GF-D8 (cell line): Measurements from ENCODE around the gene RER1.

ENCODE experiments used
- DNase-seq: peaks from one replicate; lab custom pipeline; 2025; lab: John Stamatoyannopoulos, UW

RER1 gene

DNA sequence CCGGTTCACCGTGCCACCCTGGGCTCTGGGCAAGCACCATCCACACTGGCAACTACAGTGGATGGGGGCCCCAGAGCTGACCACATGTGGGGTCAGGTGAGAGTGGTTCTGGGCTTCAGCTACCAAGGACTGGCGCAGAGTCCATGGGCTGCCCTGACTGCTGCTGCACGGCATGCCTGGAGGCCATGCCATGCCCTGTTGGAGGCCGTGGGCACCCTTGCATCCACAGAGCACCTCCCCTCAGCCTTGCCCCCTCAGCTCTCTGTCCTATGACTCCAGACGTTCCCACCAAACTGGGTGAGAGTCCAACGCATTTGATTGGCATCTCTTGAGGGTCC, 15.7 kb upstream of the RER1 start:
- DNase-seq: no peak

DNA sequence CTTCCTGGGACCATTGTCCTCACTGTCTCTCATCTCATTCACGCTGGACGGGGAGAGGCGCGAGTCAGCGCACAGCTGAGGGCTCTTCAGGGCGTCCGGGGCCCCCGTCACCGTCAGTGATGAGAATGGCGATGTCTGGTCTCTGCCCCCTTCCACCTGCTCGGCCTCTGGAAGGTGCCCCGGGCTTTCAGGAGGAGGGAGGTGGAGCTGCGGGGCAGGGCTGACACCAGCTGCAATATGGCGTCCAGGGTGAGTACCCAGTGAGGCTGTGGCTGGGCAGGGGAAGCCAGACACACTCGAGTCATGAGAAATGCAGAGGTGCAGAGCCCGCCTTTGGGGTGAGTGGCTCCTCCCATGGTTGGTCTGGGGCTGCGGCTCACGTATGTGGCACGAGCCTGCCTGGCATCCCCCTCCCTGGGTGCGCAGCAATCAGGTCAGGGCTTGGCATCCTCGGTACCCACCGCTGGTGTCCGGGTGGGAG, 15.3 kb upstream of the RER1 start:
- DNase-seq: no peak

DNA sequence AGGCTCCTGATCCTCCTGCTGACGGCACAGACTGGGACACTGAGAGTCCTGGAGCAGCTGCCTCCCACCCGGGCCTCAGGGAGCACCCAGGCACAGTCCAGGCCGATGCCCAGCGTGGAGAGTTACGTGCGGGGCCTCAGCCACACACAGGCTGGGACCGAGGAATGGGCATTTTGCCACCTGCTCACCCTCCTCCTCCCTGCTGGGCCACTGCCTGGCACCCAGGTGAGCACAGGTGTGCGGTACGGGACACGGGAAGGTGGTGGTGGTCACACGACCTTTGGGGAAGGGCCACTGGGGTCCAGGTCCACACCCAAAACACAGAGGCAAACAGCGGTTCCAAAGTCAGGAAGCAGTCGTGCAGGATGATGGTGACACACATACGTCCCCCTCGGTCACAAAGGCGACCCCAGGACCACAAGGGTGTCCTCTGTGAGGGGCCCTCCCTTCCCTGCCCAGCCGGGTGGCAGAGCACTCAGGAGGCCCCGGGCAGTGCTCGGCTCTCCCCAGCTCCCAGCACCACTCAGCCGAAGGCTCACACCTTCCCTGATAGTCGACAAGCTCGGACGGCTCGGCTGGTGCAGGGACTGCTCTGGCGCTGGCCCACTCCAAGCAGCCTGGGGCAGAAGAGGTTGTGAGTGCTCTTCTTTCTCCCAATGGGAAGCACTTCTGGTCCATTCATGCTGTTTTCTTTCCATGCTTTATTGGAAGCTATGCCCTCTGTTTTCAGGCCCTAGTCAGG, 14.5 kb upstream of the RER1 start:
- DNase-seq: no peak

GRCh38 chr1:2377751-2378440, 13.7 kb upstream of the RER1 start:
- no peak for DNase-seq

DNA sequence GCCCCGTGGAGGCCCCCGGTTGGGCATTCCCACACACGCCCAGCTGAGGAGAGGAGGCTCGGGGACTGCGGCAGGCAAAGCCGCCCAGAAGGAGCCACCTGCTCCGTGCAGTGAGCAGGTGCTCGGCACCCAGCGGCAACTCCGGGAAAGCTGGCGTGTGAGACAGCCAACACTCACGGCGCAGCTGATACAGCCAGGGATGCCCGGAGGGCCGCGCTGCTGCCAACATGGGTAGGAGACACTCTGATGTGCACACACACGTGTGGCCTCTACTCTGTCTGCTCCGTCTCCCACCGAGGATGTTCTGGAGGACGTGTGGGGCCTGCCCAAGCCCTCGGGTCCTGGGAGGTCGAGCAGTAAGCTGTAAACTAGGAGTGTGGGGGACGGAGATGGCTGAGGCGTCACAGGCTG, 13.2 kb upstream of the RER1 start:
- DNase-seq: no peak

DNA sequence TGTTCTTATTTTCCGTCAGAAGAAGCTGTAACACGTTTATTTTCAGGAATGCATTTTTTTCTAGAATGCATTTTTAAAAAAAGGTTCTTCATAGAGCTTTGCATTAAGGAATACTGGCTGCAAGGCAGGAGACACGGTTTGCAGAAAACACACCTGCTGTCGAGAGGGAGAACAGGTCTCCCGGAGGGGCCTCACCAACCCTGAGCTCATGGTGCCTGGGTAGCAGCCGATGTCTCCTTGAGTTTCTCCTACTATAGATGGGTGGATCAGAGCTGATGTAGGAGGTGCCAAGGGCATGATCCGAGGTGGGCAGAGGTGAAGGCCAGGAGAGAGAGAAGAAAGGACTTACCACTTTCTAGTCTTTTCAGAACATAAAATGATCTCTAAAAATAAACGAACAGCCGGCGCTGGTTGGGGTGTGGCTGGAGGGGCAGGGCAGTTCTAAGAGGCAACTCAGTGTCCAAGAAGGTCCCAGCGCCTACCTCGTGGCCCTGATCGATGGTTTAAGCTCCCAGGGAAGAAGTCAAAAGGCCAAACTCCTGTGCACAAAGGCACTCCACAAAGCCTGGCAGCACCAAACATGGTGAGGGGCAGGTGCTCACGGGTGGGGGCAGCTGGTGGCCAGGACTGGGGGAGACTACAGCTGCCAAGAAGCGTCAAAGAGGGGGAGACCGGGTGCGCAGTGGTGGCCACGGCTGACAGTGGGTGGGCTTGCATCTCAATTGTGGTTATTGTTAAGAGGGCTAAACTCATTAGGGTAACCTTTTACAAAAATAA, 12.5 kb upstream of the RER1 start:
- DNase-seq: no peak

- no peak for DNase-seq
These were observed 11.8 kb upstream of the RER1 start for GRCh38 chr1:2379733-2380404.

GRCh38 chr1:2380816-2381591, 10.6 kb upstream of the RER1 start:
- no peak for DNase-seq

DNA sequence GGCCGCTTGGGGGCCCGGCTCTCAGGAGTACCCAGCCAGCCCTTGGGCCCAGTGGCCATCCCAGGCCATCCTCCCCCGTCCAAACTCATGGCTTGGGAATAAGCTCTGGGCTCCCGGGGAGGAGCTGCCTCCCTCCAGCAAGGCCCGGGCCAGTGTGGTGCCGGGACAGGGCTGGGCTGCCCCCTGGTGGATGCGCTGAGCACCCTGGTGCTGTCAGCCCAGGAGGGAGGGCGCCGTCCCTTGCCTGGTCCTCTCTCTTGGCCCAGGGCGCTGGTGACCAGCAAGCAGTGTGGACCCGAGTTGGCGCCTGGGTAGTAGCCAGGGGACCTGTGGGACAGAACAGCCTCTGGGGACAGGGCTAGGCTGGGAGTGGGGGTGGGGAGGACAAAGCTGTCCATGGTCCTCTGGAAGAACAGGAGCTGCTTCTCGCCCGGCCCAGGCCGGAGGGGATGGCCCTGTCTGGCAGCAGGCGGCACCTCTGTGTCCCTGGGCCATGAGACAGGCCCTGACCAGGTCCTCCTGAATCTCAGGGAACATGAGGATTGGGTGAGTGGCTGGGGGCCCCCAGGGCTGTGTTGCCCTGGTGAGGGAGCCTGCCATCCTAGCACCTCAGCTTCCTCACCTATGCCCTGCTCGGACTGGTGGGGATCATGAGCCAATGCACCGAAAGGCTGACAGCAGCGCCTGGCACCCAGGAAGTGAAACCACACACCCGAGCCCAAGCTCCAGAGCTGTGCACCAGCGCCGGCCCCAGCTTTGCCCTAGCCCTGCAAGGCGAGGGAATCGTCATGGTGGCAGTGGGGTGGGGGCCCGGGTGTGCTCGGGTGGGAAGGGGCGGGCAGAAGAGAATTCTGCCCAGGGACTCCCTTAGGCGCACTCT, 9.7 kb upstream of the RER1 start:
- peak; percentile 14 for DNase-seq

DNA sequence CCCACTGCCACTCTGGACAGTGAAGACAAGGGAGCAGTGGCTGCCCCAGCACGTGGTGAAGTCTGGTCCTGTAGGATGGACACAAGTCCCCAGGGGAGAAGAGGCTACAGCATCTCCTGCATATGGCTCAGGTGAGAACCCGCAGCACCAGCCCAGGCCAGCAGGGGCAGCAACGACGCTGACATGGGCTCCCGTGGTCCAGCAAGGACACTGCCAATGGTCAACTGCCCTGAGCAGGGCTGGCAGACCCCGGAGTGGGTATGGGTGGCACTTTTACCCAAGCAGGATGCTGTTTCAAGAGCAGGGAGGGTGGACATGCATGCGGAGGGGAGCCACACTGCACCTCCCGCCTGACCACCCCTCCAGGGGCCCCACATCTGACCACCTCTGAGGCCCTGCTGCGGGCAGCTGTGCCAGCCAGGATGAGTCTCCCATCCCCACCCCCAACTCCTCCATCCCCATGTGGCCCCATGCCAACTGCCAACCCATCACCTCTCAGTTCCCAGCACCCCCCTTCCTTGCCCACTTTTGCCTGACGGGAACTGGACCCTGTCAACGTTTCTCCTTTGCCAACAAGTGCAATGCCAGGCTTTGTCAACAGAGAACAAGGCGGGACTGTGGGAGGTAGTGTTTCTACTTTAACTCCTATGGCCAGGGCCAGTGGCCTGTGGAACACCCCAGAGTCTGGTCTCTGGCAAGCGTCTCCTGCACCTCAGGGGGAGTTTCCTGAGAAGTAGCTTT, 8.8 kb upstream of the RER1 start:
- DNase-seq: no peak

DNA sequence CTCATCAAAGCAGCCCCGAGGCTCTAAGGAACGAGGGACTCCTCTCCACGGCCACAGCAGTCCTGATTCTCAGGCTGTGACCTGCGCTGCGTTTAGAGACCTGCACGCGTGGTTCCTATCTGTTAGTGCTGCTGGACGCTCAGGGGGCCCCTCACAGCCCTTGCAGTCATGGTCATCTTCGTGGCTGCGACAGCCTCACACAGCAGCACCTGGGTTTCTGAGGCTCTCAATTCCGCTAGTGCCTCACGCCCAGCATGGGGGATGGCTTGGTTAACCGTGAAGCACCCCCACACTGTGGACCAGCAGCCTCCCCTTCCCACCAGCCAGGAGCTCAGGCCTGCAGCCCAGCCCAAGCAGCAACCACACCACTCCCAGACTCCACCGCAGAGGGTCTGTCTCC, 8.1 kb upstream of the RER1 start:
- no peak for DNase-seq

DNA sequence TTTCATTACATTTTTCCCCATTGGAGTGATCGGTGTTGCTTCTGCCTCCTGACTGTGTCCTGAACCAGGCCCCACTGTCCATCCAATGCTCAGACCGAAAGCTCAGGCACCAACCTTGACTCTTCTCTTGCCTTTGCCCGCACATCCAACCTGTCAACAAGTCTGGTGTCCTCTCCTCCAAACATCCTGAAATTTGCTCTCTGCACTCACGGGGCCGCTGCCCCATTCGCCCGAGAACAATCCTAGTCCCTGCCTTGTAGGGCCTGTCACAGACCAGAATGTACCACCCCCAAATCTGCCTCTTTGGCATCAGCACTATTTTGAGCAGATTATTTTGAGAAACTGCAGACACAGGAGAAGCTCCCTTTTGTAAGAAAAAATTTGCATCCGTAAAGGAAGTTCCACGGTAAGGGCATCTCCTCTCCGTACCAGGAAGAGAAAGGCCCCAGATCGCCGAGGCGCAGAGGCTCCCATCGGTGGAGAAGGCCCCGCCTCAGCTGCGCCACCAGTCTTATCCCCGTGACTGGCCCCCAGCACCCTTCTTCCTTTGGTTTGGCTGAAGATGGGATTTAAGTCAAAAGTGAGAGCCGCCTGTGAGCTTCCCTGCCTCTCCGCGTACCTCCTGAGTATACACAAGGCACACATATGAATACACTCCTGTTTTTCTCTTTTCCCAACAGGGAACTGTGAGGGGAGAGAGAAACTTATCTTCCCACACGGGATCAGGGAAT, 7.3 kb upstream of the RER1 start:
- DNase-seq: no peak

DNA sequence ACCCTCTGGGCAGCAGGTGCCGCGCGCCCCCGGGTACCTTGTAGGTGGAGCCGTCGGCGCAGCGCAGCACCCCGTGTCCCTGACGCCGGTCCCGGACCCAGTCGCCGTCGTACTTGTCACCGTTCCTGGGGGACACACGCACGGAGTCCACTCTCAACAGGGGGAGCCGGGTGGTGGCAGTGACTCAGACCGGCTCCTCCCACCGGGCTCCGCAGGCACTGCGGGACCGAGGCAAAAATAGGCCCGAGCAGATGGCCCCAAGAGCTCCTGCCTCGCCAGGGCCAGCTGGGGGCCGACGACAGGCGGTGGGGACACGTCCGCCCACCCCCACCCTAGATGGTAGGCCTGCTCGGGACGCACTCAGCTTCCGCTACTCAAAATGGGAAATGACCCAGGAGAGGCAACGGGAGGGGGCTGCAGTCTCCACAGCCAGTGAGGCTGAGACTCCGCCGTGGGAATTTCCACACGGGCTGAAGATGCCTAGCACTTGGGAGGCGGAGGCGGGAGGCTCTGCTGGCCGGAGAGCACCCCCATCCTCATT, 6.6 kb upstream of the RER1 start:
- no peak for DNase-seq

- no peak for DNase-seq
These were observed 5.9 kb upstream of the RER1 start for GRCh38 chr1:2385606-2386280.

- no peak for DNase-seq
These were observed 4.7 kb upstream of the RER1 start for GRCh38 chr1:2386636-2387611.

GRCh38 chr1:2388004-2388913, 3.4 kb upstream of the RER1 start:
- no peak for DNase-seq
